GM19035 (cell line): Measurements from ENCODE around the gene CNTNAP2.
"Not testable (repeated sequence)": the region's sequence is repeated elsewhere in the genome, so short reads cannot be mapped to it uniquely, and the experiment has no call there.

ENCODE experiments used
- ATAC-seq: cut with Tn5 transposase; IDR thresholded peaks from one replicate; pipeline ENCODE4 v1.9.1; 2021; ENCODE audit not compliant: unreplicated experiment

CNTNAP2 gene

GRCh38 chr7:148042935-148043631 is 1926.5 kb downstream of the CNTNAP2 start:
- no peak for ATAC-seq

- ATAC-seq: no peak
These were observed 1927.6 kb downstream of the CNTNAP2 start for GRCh38 chr7:148044173-148044572.

- no peak for ATAC-seq
These were observed 1928.9 kb downstream of the CNTNAP2 start for GRCh38 chr7:148045521-148045920.

- ATAC-seq: no peak
These were observed 1932.5 kb downstream of the CNTNAP2 start for GRCh38 chr7:148049068-148049467.

GRCh38 chr7:148050492-148051158 is 1934.0 kb downstream of the CNTNAP2 start:
- ATAC-seq: no peak

GRCh38 chr7:148056406-148056805 is 1939.8 kb downstream of the CNTNAP2 start:
- ATAC-seq: no peak

GRCh38 chr7:148058092-148058491 is 1941.5 kb downstream of the CNTNAP2 start:
- ATAC-seq: no peak

- ATAC-seq: no peak
These were observed 1942.2 kb downstream of the CNTNAP2 start for GRCh38 chr7:148058753-148059152.

GRCh38 chr7:148060724-148061123 is 1944.1 kb downstream of the CNTNAP2 start:
- ATAC-seq: peak; percentile 95

GRCh38 chr7:148078111-148078510 is 1961.5 kb downstream of the CNTNAP2 start:
- ATAC-seq: not testable (repeated sequence)

- ATAC-seq: no peak
These were observed 1962.8 kb downstream of the CNTNAP2 start for GRCh38 chr7:148079206-148080080.

- no peak for ATAC-seq
These were observed 1966.8 kb downstream of the CNTNAP2 start for GRCh38 chr7:148083448-148083847.

GRCh38 chr7:148084138-148084537 is 1967.5 kb downstream of the CNTNAP2 start:
- ATAC-seq: peak; percentile 73

GRCh38 chr7:148091882-148092281 is 1975.3 kb downstream of the CNTNAP2 start:
- ATAC-seq: no peak

GRCh38 chr7:148093375-148094166 is 1977.0 kb downstream of the CNTNAP2 start:
- ATAC-seq: no peak

GRCh38 chr7:148095066-148095465 is 1978.5 kb downstream of the CNTNAP2 start:
- ATAC-seq: no peak

GRCh38 chr7:148104136-148104716 is 1987.6 kb downstream of the CNTNAP2 start:
- ATAC-seq: no peak

GRCh38 chr7:148104924-148105323 is 1988.3 kb downstream of the CNTNAP2 start:
- no peak for ATAC-seq

GRCh38 chr7:148105853-148106252 is 1989.3 kb downstream of the CNTNAP2 start:
- no peak for ATAC-seq

- no peak for ATAC-seq
These were observed 1991.0 kb downstream of the CNTNAP2 start for GRCh38 chr7:148107443-148108127.
